OCI-LY3 (cell line): ENCODE measurements around the gene RIOX2.

ENCODE experiments used
- EZH2phosphoT487 ChIP-seq: fragments of 200-600 bp; shearing (Covaris generic); IDR thresholded peaks from 2 replicates; pipeline ENCODE4 v1.6.1; 2018; ENCODE audit warnings: antibody characterized with exemption, mixed run types, low read depth
- TF ChIP-seq, protein P1 (sequence below): fragments of 200-600, 300-600 bp; sonication (generic); IDR thresholded peaks from 2 replicates; pipeline ENCODE4 v1.5.1; 2014; ENCODE audit warnings: antibody characterized with exemption, low read length, low read depth

GRCh38 chr3:97952872-97953271, 19.4 kb downstream of the RIOX2 start:
- TF ChIP-seq, protein P1, sequence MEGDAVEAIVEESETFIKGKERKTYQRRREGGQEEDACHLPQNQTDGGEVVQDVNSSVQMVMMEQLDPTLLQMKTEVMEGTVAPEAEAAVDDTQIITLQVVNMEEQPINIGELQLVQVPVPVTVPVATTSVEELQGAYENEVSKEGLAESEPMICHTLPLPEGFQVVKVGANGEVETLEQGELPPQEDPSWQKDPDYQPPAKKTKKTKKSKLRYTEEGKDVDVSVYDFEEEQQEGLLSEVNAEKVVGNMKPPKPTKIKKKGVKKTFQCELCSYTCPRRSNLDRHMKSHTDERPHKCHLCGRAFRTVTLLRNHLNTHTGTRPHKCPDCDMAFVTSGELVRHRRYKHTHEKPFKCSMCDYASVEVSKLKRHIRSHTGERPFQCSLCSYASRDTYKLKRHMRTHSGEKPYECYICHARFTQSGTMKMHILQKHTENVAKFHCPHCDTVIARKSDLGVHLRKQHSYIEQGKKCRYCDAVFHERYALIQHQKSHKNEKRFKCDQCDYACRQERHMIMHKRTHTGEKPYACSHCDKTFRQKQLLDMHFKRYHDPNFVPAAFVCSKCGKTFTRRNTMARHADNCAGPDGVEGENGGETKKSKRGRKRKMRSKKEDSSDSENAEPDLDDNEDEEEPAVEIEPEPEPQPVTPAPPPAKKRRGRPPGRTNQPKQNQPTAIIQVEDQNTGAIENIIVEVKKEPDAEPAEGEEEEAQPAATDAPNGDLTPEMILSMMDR: no peak
- TF ChIP-seq EZH2phosphoT487: no peak
